ENCODE measurements around the gene VSTM2L. TPM values are rescaled to one million over a fixed set of nuclear protein-coding genes. Genes with fewer than 3 reads are reported as not detected.

The VSTM2L gene
- total RNA-seq, 1 donor from 2014 or later, result 6.2 TPM

DNA sequence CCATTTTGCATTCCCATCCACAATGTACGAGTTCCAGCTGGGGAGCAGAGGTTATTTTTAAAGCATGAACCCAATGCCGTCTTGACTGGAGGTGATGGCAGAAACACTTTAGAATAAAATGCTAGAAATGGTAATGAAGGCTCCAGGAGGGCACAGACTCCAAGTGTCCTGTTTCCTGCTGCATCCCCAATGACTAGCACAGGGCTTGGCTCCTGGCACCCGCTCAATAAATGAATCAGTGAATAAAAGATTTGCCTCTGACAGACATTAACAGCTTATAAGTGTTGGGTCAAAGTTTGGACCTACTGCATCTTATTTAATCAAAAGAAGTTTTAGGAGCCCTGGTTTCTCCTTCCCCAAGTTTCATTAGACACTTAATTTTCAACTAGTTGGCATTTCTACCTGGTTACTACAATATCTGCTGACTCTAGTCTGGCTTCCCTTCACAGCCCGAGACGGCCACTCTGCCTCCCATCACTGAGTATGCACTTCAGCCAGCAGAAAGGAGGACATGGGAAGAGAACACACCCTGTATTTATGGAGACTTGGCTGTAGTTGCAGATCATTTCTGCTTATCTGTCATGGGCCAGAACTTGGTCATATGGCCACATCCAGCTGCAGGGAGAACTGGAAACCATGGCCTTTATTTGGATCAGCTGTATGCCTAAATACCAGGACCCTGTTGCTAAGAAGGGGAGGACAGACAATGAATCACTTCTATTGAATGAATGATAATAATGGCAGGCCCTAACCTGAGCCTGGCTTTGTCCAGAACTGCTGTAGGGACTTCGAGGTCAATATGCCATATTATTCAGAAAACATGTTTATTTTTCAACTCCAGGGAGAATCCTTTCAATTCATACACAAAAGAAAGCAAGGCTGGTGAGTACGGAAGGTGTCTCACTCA lies 67.3 kb downstream of the VSTM2L start:
- no peak overlapping the region for H3K27ac Mint-ChIP-seq
- no peak for DNase-seq (ENCODE audit: low spot score, unreplicated experiment)
- H3K27me3 Mint-ChIP-seq, result no peaks in the 10 kb centered on the region

DNA sequence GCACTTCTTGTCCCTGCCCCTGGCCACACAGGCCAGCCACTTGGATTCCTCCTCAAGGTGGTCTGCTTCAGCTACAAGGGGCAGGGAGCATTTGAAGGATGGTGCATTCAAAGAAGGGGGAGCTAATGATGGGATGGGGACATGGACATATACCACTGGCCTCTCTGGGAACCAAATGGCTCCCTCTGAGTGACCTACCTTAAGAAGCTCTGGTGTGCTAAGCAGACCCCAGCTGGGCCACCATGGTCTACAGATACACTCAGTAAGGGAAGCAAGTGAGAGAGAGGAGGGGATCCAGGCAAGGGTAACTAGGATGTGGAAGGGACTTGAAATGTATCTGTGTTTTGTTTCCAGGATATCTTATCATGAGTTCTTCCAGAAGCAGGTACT lies 67.9 kb downstream of the VSTM2L start:
- Mint-ChIP-seq H3K4me1 (ENCODE audit: low read depth) (no peaks in the 10 kb centered on the region), H3K27ac (no peak overlapping the region), H3K4me3 (ENCODE audit: low read depth) (no peak overlapping the region), H3K36me3 (ENCODE audit: insufficient read depth) (peaks cover 6% of the 10 kb centered on the region), H3K27me3 (no peaks in the 10 kb centered on the region), H3K9me3 (ENCODE audit: low read depth) (peaks cover 9% of the 10 kb centered on the region)
- TF ChIP-seq, protein P1, sequence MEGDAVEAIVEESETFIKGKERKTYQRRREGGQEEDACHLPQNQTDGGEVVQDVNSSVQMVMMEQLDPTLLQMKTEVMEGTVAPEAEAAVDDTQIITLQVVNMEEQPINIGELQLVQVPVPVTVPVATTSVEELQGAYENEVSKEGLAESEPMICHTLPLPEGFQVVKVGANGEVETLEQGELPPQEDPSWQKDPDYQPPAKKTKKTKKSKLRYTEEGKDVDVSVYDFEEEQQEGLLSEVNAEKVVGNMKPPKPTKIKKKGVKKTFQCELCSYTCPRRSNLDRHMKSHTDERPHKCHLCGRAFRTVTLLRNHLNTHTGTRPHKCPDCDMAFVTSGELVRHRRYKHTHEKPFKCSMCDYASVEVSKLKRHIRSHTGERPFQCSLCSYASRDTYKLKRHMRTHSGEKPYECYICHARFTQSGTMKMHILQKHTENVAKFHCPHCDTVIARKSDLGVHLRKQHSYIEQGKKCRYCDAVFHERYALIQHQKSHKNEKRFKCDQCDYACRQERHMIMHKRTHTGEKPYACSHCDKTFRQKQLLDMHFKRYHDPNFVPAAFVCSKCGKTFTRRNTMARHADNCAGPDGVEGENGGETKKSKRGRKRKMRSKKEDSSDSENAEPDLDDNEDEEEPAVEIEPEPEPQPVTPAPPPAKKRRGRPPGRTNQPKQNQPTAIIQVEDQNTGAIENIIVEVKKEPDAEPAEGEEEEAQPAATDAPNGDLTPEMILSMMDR (IDR thresholded peaks at IDR 0.05; ENCODE audit: unreplicated experiment), result no peak
- DNase-seq (ENCODE audit: low spot score, unreplicated experiment), result no peak

More for the DNA sequence above, 67.3 kb downstream of the VSTM2L start:
- TF ChIP-seq, protein P1 (IDR thresholded peaks at IDR 0.05; ENCODE audit: unreplicated experiment), result no peak
- Mint-ChIP-seq H3K4me1 (ENCODE audit: low read depth) (no peaks in the 10 kb centered on the region), H3K4me3 (ENCODE audit: low read depth) (no peak overlapping the region), H3K9me3 (ENCODE audit: low read depth) (peaks cover 9% of the 10 kb centered on the region), H3K36me3 (ENCODE audit: insufficient read depth) (peaks cover 6% of the 10 kb centered on the region)

DNA sequence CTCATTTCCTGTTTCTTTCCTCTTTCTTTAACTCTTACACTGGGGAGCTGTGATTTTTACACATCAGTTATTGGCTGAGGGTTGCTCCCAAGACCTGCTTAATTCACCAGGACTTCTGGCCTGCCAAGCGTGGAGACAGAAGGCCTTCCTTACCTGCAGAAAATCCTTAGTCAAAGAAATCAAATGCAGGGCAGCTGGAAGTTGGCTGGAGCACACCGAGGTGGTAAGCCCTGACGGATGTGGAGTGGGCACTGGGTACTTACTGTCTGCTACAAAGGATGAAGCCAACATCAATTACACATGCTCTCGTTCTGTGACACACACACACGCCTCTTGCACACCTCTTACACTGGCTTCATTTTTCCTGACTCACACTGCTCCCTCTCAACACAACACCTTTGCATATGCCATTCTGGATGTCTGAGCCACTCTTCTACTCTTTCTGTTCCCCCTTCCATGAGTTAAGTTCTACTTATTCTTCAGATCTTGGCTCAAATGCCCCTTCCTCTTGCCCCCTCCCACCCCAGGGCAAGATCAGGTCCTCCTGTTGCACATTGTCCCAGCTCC lies 68.7 kb downstream of the VSTM2L start:
- TF ChIP-seq, protein P1 (IDR thresholded peaks at IDR 0.05; ENCODE audit: unreplicated experiment), result no peak
- no peak for DNase-seq (ENCODE audit: low spot score, unreplicated experiment)
- Mint-ChIP-seq H3K4me1 (ENCODE audit: low read depth) (no peaks in the 10 kb centered on the region), H3K27me3 (no peaks in the 10 kb centered on the region), H3K27ac (no peak overlapping the region), H3K36me3 (ENCODE audit: insufficient read depth) (peaks cover 4% of the 10 kb centered on the region), H3K4me3 (ENCODE audit: low read depth) (no peak overlapping the region), H3K9me3 (ENCODE audit: low read depth) (peaks cover 4% of the 10 kb centered on the region)

DNA sequence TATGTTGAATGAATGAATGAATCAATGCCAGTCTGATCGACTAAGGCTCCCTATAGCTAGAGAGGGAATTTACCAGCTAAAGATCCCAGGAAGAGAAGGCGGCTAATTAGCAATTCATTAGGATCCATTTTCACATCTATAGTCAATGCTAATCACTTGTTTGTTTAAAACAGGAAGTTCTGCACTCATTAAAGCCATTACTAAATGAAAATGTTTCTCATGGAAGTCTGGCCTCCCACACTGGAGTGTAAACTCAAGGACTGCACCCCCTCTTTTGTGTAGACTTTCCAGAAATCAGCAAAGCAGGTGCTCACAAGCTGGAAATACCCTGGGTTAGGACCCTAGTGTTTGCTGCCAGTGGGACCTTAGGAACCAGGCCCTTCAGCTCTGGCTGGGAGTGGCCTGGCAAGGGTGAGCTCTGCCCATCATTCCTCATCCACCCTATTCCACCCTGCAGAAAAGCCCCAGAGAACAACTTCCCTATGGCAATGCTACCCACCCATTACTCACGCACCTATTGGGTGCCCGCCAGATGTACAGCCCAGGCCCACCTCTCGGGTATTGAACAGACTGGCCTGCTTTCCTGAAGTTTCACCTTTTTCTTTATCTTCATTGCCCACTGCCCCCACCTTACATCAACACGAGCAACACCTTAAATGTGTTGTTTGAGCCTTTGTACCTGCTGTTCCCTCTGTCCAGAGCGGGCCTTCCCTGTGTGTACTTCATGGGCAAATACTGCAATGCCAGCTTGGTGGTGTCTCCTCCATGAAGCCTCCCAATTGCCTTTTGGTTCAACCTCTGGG lies 69.5 kb downstream of the VSTM2L start:
- no peak for DNase-seq (ENCODE audit: low spot score, unreplicated experiment)
- no peaks in the 10 kb centered on the region for H3K27me3 Mint-ChIP-seq
- H3K9me3 Mint-ChIP-seq (ENCODE audit: low read depth), result no peaks in the 10 kb centered on the region
- no peak overlapping the region for H3K4me3 Mint-ChIP-seq (ENCODE audit: low read depth)
- H3K4me1 Mint-ChIP-seq (ENCODE audit: low read depth), result no peaks in the 10 kb centered on the region
- H3K27ac Mint-ChIP-seq, result no peak overlapping the region
- H3K36me3 Mint-ChIP-seq (ENCODE audit: insufficient read depth), result peaks cover 2% of the 10 kb centered on the region
- TF ChIP-seq, protein P1 (IDR thresholded peaks at IDR 0.05; ENCODE audit: unreplicated experiment), result no peak
